Kidney (tissue), 14 donors: ENCODE data around the gene MYO1C. TPM values are rescaled to one million over a fixed set of nuclear protein-coding genes. Genes with fewer than 3 reads are reported as not detected.
A peak's percentile ranks its signal among the peaks of the same experiment; 100 is the strongest.

ENCODE experiments used
- DNase-seq, 5 donors: peaks; one replicate each; pipeline ENCODE4 v3.0.0-alpha.2; 2013 to 2020
- FAIRE-seq: peaks from 2 replicates; lab custom pipeline; 2012; peaks lifted over from hg19 to GRCh38; lab: Jason Lieb, UNC
- H3K27ac ChIP-seq, 2 donors: one replicate each; pipeline ENCODE4 v1.7.0; 2013; ENCODE audit warnings: low read depth in 2 of 2, low read length in 2 of 2, inconsistent platforms in 1 of 2
- H3K27me3 ChIP-seq: one replicate; pipeline ENCODE4 v1.7.1; 2013; ENCODE audit warnings: low read length, inconsistent platforms; ENCODE audit not compliant: control insufficient read depth, insufficient read depth
- H3K36me3 ChIP-seq, 3 donors: one replicate each; pipeline versions ENCODE4 v1.7.0 to v1.7.1; 2013; ENCODE audit warnings: low read length in 3 of 3, control low read depth in 1 of 3, inconsistent platforms in 1 of 3; ENCODE audit not compliant: insufficient read depth in 3 of 3, control insufficient read depth in 2 of 3
- H3K4me1 ChIP-seq, 3 donors: one replicate each; pipeline versions ENCODE4 v1.7.0 to v1.7.1; 2013; ENCODE audit warnings: low read length in 3 of 3, inconsistent platforms in 1 of 3, low read depth in 1 of 3; ENCODE audit not compliant: control insufficient read depth in 2 of 3, insufficient read depth in 2 of 3
- H3K4me3 ChIP-seq, 3 donors: one replicate each; pipeline versions ENCODE4 v1.7.0 to v1.8.1; 2013; ENCODE audit warnings: low read length in 3 of 3, control low read depth in 1 of 3, inconsistent platforms in 1 of 3
- H3K9ac ChIP-seq, 3 donors: one replicate each; pipeline versions ENCODE4 v1.7.0 to v1.7.1; 2013; ENCODE audit warnings: low read length in 3 of 3, control low read depth in 1 of 3, inconsistent platforms in 1 of 3
- H3K9me3 ChIP-seq, 3 donors: one replicate each; pipeline versions ENCODE4 v1.7.0 to v1.7.1; 2013; ENCODE audit warnings: low read length in 3 of 3, control low read depth in 1 of 3, inconsistent platforms in 1 of 3; ENCODE audit not compliant: control insufficient read depth in 2 of 3, insufficient read depth in 1 of 3
- intact Hi-C: fragments of 100-400 bp; cut with DNase I; formaldehyde crosslinking; loops from one replicate; pipeline ENCODE4 v1.11.1; 2022
- polyA plus RNA-seq: library from polyadenylated mRNA; stranded (reverse); fragments of 350-450 nt; fragmentation: Illumina TruSeq; extraction: RNeasy Lipid Tissue Mini Kit (QIAGEN cat#74804); gene quantifications from one replicate; pipeline ENCODE4 v1.2.3, GENCODE V29; 2014; ENCODE audit warnings: low read depth, low replicate concordance; ENCODE audit not compliant: insufficient read depth
- total RNA-seq: library from RNA; stranded (reverse); fragmentation: NEBNext Ultra II Directional; extraction: Animal tissue kit (Norgen Biotek cat#: 25700); gene quantifications from one replicate; pipeline ENCODE4 v1.2.1, GENCODE V29; 2021
- TF ChIP-seq, protein P1 (sequence below): IDR thresholded peaks from 3 replicates; pipeline ENCODE4 v1.5.1; 2012; ENCODE audit warnings: mild to moderate bottlenecking, moderate library complexity, borderline replicate concordance; ENCODE audit not compliant: insufficient read depth; ENCODE audit errors: extremely low read depth
- donor health status: control.
- donor health status: control.
- donor health status: control.
- donor health status: control.
- donor health status: control.
- donor health status: DM: yes; HTN: yes; CAD: no.
- donor health status: Normal renal cell carcinoma (clear cell type).

Gene MYO1C
- total and polyA plus RNA-seq, 2 donors from 2014 or later, result 62.7 to 225 TPM

DNA sequence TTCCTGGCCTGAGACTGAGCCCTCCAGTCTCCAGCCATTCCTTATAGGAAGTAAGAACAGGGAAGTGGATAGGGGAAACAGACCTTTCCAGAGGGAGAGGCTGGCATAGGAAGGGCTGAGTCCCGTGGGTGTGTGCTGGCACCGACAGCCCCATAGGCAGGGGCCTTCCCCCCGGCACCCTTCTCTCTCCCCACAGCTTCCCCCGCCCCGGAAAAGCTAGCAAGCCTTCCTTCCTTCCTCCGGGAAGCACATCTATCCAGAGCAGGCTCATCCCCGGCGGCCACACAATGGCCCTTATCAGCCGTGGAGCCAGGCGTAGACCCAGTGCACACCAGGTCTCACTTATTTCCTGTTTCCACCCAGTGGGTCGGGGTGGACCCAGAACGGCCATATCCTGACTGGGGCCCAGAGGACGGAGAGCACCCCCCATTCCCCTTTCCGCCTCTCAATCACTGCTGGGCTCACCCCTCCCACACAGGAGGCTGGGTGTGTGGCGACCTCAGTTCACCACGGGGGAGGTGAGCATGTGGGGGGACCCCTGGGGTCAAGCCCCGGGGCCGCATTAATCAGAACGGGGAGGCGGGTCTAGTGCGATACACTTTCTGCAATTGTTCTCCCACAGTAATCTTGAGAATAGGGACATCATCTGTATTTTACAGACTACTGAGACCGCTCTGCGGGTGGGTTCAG is 950 bp upstream of the MYO1C start:
- DNase-seq (peak in 2 of 5 donors; percentile 37 to 48), FAIRE-seq (no peak)
- H3K9me3 ChIP-seq, result no peaks in the 10 kb centered on the region
- peak overlapping the region in 1 of 3 donors; percentile 58 for H3K4me3 ChIP-seq
- peak overlapping the region; percentile 47 to 71 for H3K27ac ChIP-seq
- H3K9ac ChIP-seq, result no peak overlapping the region
- H3K4me1 ChIP-seq, result peaks cover 0 to 33% (median 0%) of the 10 kb centered on the region in 3 donors
- TF ChIP-seq, protein P1, sequence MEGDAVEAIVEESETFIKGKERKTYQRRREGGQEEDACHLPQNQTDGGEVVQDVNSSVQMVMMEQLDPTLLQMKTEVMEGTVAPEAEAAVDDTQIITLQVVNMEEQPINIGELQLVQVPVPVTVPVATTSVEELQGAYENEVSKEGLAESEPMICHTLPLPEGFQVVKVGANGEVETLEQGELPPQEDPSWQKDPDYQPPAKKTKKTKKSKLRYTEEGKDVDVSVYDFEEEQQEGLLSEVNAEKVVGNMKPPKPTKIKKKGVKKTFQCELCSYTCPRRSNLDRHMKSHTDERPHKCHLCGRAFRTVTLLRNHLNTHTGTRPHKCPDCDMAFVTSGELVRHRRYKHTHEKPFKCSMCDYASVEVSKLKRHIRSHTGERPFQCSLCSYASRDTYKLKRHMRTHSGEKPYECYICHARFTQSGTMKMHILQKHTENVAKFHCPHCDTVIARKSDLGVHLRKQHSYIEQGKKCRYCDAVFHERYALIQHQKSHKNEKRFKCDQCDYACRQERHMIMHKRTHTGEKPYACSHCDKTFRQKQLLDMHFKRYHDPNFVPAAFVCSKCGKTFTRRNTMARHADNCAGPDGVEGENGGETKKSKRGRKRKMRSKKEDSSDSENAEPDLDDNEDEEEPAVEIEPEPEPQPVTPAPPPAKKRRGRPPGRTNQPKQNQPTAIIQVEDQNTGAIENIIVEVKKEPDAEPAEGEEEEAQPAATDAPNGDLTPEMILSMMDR, result no peak
- peaks cover 0 to 17% (median 0%) of the 10 kb centered on the region in 3 donors for H3K36me3 ChIP-seq
- no peaks in the 10 kb centered on the region for H3K27me3 ChIP-seq
- intact Hi-C loops, result no loop called here

DNA sequence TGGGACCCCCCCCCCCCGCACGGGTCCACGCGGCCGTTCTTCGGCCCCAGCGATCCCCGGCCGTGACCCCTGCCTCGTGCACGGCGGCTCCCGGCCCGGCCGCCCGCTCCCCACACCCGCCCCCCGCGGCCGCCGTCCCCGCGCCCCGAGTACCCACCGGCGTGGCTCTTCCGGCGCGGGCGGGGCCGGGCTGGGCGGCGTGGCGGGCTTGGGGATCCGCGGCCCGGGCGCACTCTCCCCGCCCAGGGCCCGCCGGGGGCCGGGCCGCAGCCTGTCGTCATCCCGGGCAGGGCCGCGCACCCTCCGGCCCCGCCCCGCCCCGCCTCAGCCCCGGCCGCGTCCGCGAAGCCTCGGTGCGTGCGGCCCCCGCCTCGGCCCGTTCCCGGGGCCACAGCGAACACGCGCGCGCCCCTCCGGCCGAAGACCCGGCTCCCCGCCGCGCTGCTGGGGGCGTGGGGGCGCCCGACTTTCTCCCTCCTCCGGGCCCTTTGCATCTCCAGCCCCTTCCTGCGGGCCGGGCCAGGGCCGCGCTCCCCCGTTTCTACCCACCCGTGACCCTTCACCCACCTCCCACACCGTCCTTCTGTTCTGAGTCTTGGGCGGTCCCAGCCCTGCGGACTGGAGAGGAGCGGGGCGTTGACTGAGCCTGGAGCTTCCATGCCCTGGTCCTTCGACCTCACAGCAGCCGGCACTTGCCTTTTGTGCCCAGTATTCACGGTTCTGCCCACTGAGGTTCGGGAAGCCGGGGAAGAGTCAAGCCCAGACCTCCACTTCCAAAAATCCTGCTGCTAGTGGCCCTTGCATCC is 840 bp downstream of the MYO1C start:
- H3K9ac ChIP-seq, result peak overlapping the region in 2 of 3 donors; percentile 49 to 65
- intact Hi-C loops, result no loop called here
- peak overlapping the region; percentile 71 for H3K27ac ChIP-seq
- H3K4me1 ChIP-seq, result peaks cover 0 to 36% (median 0%) of the 10 kb centered on the region in 3 donors
- H3K36me3 ChIP-seq, result peaks cover 0 to 17% (median 0%) of the 10 kb centered on the region in 3 donors
- TF ChIP-seq, protein P1, result no peak
- peak overlapping the region in 2 of 3 donors; percentile 42 to 68 for H3K4me3 ChIP-seq
- no peaks in the 10 kb centered on the region for H3K27me3 ChIP-seq
- DNase-seq (peak in 2 of 5 donors; percentile 71 to 83), FAIRE-seq (no peak)
- no peaks in the 10 kb centered on the region for H3K9me3 ChIP-seq

DNA sequence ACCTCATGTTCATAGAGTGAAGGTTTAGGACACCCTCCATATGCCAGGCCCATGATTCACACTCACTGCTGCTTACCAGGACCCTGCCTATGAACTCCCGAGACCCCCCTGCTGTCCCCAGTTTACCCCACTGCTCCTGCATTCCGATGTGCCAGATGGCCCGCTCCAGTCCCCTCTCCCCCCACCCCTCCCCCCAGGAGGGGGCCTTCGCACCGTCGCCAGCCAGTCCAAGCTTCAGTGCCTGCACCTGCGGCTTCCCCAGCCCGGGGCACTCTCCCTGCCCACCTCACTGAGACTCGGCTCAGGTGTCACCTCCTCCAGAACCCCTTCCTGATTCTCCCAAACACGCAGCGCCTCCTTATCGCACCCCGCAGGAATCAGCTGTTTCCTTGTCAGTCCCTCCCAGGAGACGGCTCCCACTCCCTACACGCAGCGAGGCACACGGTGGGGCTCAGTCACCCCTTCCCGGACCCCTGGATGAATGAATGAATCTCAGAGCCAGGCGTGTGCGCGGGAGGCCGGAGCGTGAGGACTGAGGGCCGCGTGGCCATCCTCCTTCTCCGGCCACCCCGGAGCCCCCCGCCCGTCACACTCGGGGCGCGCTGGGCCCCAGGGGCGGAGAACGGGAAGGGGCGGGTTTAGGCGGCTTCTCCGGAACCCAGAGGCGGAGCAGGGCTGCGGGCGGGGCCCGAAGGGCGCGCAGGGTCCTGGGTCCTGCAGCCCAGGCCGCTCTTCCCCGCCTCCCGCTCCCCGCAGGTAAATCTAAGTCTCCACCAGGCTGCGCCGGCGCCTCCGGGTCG is 1.6 kb downstream of the MYO1C start:
- H3K9me3 ChIP-seq, result no peaks in the 10 kb centered on the region
- peak overlapping the region; percentile 42 to 68 (median 57) for H3K4me3 ChIP-seq
- DNase-seq (peak; percentile 76 to 92 (median 82)), FAIRE-seq (no peak)
- H3K9ac ChIP-seq, result peak overlapping the region in 2 of 3 donors; percentile 8 to 28
- TF ChIP-seq, protein P1, result no peak
- H3K36me3 ChIP-seq, result peaks cover 0 to 10% (median 0%) of the 10 kb centered on the region in 3 donors
- no peaks in the 10 kb centered on the region for H3K27me3 ChIP-seq
- intact Hi-C loops, result no loop called here
- H3K27ac ChIP-seq, result peak overlapping the region; percentile 62 to 71
- H3K4me1 ChIP-seq, result peaks cover 0 to 36% (median 0%) of the 10 kb centered on the region in 3 donors
